Peyer's patch (tissue), 4 donors: ENCODE results near the gene SMG1. TPM values are rescaled to one million over a fixed set of nuclear protein-coding genes. Genes with fewer than 3 reads are reported as not detected.
A peak's percentile ranks its signal among the peaks of the same experiment; 100 is the strongest.

Experiments used
- DNase-seq, 3 donors: peaks; one replicate each; pipeline ENCODE4 v3.0.0-alpha.2; 2017 to 2019
- H3K27ac ChIP-seq, 4 donors: fragments of 200-600 bp; sonication (generic); one replicate each; pipeline ENCODE4 v1.5.1; 2016 to 2019
- H3K27me3 ChIP-seq, 2 donors: fragments of 200-600 bp; sonication (generic); one replicate each; pipeline ENCODE4 v1.5.1; 2019
- H3K36me3 ChIP-seq, 3 donors: fragments of 200-600 bp; sonication (generic); one replicate each; pipeline ENCODE4 v1.5.1; 2016 to 2019
- H3K4me1 ChIP-seq, 4 donors: fragments of 200-600 bp; sonication (generic); one replicate each; pipeline ENCODE4 v1.5.1; 2016 to 2019
- H3K4me3 ChIP-seq, 4 donors: fragments of 200-600 bp; sonication (generic); 1 replicate in 3 of 4; 2 replicates in 1 of 4; pipeline ENCODE4 v1.5.1; 2016 to 2019; ENCODE audit warnings: mild to moderate bottlenecking in 1 of 4
- H3K9me3 ChIP-seq, 4 donors: fragments of 200-600 bp; sonication (generic); one replicate each; pipeline ENCODE4 v1.5.1; 2016 to 2019; ENCODE audit warnings: mild to moderate bottlenecking in 1 of 4
- POLR2A ChIP-seq, 2 donors: fragments of 450-650 bp; IDR thresholded peaks; one replicate each; pipeline ENCODE4 v1.5.1; 2017; ENCODE audit warnings: antibody characterized with exemption in 2 of 2, mild to moderate bottlenecking in 2 of 2, moderate library complexity in 2 of 2
- total RNA-seq, 4 donors: library from RNA; depleted of rRNA; stranded (reverse); fragments of >200 nt; gene quantifications; one replicate each; pipeline ENCODE4 v1.1.0, GENCODE V29; 2016
- TF ChIP-seq, protein P1 (sequence below), 6 experiments: fragments of 450-650 bp in 4 of 6; fragments of 200-600 bp in 2 of 6; sonication (generic) in 1 of 6; IDR thresholded peaks; one replicate each; pipeline ENCODE4 v1.5.1; 2017 to 2019; ENCODE audit warnings: antibody characterized with exemption in 6 of 6, mild to moderate bottlenecking in 3 of 6, moderate library complexity in 1 of 6

Gene SMG1
- total RNA-seq, 4 donors from 2014 or later: 129 to 157 (median 137) TPM

DNA sequence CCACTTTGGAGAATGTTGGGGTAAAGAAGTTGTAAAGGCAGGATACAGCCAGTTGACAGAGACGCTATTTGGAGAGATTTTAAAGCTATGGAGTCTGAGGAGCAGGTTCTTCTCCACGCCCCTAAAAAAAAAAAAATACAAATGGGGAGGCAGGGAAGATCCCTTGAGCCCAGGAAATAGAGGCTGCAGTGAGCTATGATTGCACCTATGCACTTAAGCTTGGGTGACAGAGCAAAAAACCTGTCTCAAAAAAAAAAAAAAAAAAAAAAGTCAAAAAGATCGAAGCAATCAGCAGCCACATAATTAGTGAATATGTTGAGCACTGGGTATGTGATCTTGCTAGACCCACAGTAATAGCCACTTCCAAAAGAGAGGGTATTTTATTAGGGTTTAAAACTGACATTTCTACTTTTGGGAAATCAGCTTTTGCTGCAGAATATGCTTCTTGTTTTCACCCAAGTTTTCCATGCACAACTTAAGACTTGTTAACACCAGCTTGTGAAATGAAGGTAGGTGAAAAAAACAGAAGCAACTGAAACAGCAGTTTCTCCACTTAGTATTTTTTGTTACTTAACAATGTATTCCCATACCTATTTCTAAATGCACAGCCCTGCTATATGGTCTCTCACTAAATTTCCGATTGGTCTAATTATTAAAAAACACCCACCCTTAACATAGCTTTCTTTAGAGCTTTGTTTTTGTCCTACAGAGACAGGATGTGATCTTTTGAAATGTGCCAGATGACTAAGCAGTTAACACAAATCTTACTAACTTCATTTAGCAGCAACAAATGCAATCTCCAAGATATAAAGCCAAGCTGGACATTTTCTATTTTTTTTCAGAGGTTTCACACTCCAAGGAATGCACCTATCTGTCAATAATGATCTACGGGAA is 122.4 kb downstream of the SMG1 start:
- Histone ChIP-seq H3K27me3 (no peaks in the 10 kb centered on the region), H3K27ac (no peak overlapping the region), H3K4me3 (no peak overlapping the region), H3K9me3 (no peaks in the 10 kb centered on the region), H3K36me3 (peaks cover 0 to 25% (median 0%) of the 10 kb centered on the region in 3 donors), H3K4me1 (peaks cover 0 to 22% (median 5%) of the 10 kb centered on the region in 4 donors)
- TF ChIP-seq, protein P1, sequence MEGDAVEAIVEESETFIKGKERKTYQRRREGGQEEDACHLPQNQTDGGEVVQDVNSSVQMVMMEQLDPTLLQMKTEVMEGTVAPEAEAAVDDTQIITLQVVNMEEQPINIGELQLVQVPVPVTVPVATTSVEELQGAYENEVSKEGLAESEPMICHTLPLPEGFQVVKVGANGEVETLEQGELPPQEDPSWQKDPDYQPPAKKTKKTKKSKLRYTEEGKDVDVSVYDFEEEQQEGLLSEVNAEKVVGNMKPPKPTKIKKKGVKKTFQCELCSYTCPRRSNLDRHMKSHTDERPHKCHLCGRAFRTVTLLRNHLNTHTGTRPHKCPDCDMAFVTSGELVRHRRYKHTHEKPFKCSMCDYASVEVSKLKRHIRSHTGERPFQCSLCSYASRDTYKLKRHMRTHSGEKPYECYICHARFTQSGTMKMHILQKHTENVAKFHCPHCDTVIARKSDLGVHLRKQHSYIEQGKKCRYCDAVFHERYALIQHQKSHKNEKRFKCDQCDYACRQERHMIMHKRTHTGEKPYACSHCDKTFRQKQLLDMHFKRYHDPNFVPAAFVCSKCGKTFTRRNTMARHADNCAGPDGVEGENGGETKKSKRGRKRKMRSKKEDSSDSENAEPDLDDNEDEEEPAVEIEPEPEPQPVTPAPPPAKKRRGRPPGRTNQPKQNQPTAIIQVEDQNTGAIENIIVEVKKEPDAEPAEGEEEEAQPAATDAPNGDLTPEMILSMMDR (IDR thresholded peaks at IDR 0.05): no peak
- TF ChIP-seq POLR2A (IDR thresholded peaks at IDR 0.05): no peak
- no peak for DNase-seq

DNA sequence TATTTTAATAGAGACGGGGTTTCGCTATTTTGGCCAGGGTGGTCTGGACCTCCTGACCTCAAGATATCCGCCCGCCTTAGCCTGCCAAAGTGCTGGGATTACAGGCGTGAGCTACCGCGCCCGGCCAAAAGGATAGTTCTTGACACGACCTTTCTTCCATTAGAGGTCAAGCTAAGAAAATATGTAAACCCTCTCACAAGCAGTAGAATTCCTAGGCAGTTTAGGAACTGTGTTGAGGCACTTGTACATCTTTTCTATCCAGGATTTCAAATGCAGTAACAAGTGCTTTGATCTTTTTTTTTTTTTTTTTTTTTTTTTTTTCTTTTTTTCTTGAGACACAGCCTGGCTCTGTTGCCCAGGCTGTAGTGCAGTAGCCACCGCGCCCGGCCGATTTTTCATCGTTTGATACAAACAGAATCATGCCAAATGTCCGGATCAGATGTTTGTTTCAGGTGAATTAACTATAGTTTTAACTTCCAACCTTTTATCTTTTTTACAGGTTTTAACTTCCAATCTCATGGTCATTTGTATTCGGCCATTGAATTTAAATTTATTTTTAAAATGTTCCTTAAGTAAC is 123.4 kb downstream of the SMG1 start:
- Histone ChIP-seq H3K9me3 (no peaks in the 10 kb centered on the region), H3K36me3 (peaks cover 0 to 17% (median 0%) of the 10 kb centered on the region in 3 donors), H3K4me3 (no peak overlapping the region), H3K4me1 (peaks cover 0 to 27% (median 5%) of the 10 kb centered on the region in 4 donors), H3K27ac (no peak overlapping the region), H3K27me3 (no peaks in the 10 kb centered on the region)
- DNase-seq: no peak
- TF ChIP-seq, protein P1 (IDR thresholded peaks at IDR 0.05): no peak
- no peak for TF ChIP-seq POLR2A (IDR thresholded peaks at IDR 0.05)

DNA sequence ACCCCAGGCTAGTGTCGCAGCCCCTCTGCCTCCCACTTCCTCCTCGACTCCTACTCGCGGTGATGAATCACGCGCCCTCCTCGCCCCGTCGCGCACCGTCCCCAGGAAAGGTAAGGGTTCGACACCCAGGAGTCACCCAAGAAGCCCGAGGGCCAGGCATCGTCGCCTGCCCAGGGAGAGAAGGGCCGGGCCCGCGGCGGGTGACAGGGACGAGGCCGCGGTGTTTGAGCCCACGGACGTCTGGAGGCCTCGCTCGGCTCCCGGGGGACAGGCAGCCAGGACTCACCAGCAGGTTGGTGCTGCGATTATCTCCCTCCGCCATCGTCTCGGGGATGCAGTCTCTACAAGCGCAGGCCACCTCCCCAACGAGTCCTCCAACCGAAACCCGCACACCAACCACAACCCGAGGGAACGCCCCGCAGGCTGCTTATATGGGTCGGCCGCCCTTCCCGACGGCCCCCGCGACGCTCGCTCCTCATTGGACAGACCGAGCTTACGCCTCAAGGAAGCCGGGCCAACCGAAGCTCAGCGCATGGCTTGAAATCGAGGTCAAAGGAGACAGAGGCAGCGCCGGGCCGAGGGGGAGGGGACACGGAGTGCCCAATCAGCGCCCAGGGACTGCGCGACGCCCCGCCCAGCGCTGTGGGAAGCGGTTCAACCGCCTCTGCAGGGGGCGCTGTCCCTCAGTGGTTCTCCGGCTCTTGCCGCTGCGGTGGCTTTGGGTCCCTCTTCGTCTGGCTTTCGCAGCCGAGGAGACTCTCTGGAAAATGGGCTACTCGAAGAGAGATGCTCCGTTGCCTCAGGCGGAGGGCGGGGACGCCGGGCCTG is 124.8 kb downstream of the SMG1 start, which contains the start of gene ARL6IP1:
ARL6IP1 (minus strand) TSS at position 405 of the 828 bp plus-strand sequence; CDS start at position 322, 83 bp downstream.
- TF ChIP-seq POLR2A (IDR thresholded peaks at IDR 0.05): peak; percentile 99 to 100
- TF ChIP-seq, protein P1 (IDR thresholded peaks at IDR 0.05): peak; percentile 93 to 98 (median 96)
- Histone ChIP-seq H3K36me3 (peaks cover 0 to 16% (median 0%) of the 10 kb centered on the region in 3 donors), H3K9me3 (no peaks in the 10 kb centered on the region), H3K27me3 (no peaks in the 10 kb centered on the region), H3K4me1 (peaks cover 0 to 27% (median 5%) of the 10 kb centered on the region in 4 donors), H3K4me3 (peak within 1 kb of the TSS; percentile 68 to 93 (median 74)), H3K27ac (peak within 1 kb of the TSS; percentile 85 to 92 (median 90))
- DNase-seq: peak; percentile 99 to 100 (median 99)

DNA sequence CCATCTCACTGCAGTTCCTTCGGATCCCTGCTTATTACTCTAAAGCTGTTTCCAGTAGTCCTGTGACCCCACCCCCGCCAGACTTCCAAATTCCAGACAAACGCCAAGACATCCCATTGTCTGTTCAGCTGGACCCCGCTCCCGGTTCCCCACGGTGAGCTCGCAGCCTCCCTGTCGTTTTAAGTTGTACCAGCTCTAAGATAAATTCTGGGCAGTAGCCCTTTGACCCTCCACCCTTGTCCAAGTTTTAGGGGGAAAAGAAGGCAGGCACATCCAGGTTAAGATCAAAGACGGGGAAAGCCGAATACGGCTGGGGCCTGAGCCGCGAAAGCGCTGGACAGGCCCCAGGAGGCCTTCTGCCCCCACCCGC is 125.4 kb downstream of the SMG1 start:
- Histone ChIP-seq H3K36me3 (peaks cover 0 to 21% (median 0%) of the 10 kb centered on the region in 3 donors), H3K4me1 (peaks cover 0 to 27% (median 5%) of the 10 kb centered on the region in 4 donors)
- TF ChIP-seq, protein P1 (IDR thresholded peaks at IDR 0.05): no peak
- no peak for TF ChIP-seq POLR2A (IDR thresholded peaks at IDR 0.05)

DNA sequence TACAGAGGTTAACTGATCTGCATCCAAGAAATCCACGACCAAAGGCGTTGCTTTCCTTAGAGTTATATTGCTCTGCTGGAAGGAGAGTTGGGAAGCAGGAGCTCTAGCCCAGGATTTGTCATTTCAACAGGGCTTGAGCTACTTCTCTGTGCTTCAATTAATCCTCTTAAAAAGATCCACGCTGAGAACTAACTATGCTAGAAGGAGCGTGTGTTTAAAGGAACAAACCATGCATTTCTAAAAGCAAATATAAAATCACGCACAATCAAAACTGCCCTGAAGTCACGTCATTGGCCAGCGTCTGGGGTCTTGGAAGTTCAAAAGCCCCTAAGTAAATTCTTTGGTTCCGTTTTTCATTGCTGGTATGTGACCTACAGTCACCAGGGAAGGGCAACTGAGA is 125.9 kb downstream of the SMG1 start:
- peaks cover 0 to 26% (median 0%) of the 10 kb centered on the region in 3 donors for H3K36me3 ChIP-seq
- peak overlapping the region; percentile 68 to 93 (median 74) for H3K4me3 ChIP-seq
- H3K4me1 ChIP-seq: peaks cover 0 to 27% (median 5%) of the 10 kb centered on the region in 4 donors
- no peak for TF ChIP-seq POLR2A (IDR thresholded peaks at IDR 0.05)
- TF ChIP-seq, protein P1 (IDR thresholded peaks at IDR 0.05): no peak
- H3K27me3 ChIP-seq: no peaks in the 10 kb centered on the region
- DNase-seq: no peak
- H3K27ac ChIP-seq: peak overlapping the region; percentile 85 to 92 (median 90)
- no peaks in the 10 kb centered on the region for H3K9me3 ChIP-seq

More for the DNA sequence above, 125.4 kb downstream of the SMG1 start:
- Histone ChIP-seq H3K27me3 (no peaks in the 10 kb centered on the region), H3K27ac (peak overlapping the region; percentile 85 to 92 (median 90)), H3K4me3 (peak overlapping the region; percentile 68 to 93 (median 74)), H3K9me3 (no peaks in the 10 kb centered on the region)
- no peak for DNase-seq
